Endothelial cell of umbilical vein (primary cell): ENCODE results near the gene KCNA3. TPM values are rescaled to one million over a fixed set of nuclear protein-coding genes. Genes with fewer than 3 reads are reported as not detected.

Experiments used
- BruUV-seq: library from RNA; stranded (reverse); fragments of 400-500 nt; replicated peaks from 2 replicates; lab custom pipeline; 2021; lab: Mats Ljungman, UMichigan
- CTCF ChIA-PET: fragments of 300-600, 350-600 bp; sonication (Branson Sonifier 250); formaldehyde crosslinking; loops from one replicate; lab custom pipeline; 2021; ENCODE audit warnings: antibody characterized with exemption, inconsistent platforms; lab: Charles Lee
- POLR2A ChIA-PET: fragments of 300-600, 350-600 bp; sonication (Branson Sonifier 250); formaldehyde crosslinking; loops from one replicate; lab custom pipeline; 2021; ENCODE audit warnings: antibody characterized with exemption, inconsistent platforms; lab: Charles Lee
- DNase-seq: peaks from one replicate; pipeline ENCODE4 v3.0.0-alpha.2; 2011; ENCODE audit warnings: low read depth, low spot score
- FAIRE-seq: peaks from 2 replicates; lab custom pipeline; 2011; peaks lifted over from hg19 to GRCh38; lab: Jason Lieb, UNC
- H2AFZ ChIP-seq: 2 replicates; pipeline ENCODE4 v1.6.0; 2012; ENCODE audit warnings: low read depth, low read length, control low read depth, inconsistent platforms
- H3K27ac ChIP-seq: 2 replicates; pipeline ENCODE4 v1.5.1; 2011; ENCODE audit warnings: low read depth, mild to moderate bottlenecking, control low read depth, low read length, moderate library complexity; ENCODE audit not compliant: insufficient read depth
- H3K27me3 ChIP-seq, 2 experiments: 2 replicates each; pipeline versions ENCODE4 v1.6.0 to v1.6.1; 2011; ENCODE audit warnings: low read length in 2 of 2, mixed read lengths in 1 of 2; ENCODE audit not compliant: control insufficient read depth in 2 of 2, insufficient read depth in 2 of 2
- H3K36me3 ChIP-seq, 2 experiments: 2 replicates in 1 of 2; 3 replicates in 1 of 2; pipeline ENCODE4 v1.5.1; 2011; ENCODE audit warnings: low read length in 2 of 2, mild to moderate bottlenecking in 1 of 2, moderate library complexity in 1 of 2; ENCODE audit not compliant: control insufficient read depth in 2 of 2, insufficient read depth in 2 of 2; ENCODE audit errors: extremely low read depth in 1 of 2
- H3K4me1 ChIP-seq: 3 replicates; pipeline ENCODE4 v1.5.1; 2011; ENCODE audit warnings: mild to moderate bottlenecking, low read length; ENCODE audit not compliant: control insufficient read depth, insufficient read depth; ENCODE audit errors: extremely low read depth
- H3K4me2 ChIP-seq: 2 replicates; pipeline ENCODE4 v1.6.1; 2011; ENCODE audit warnings: low read length, control low read depth, mixed read lengths; ENCODE audit not compliant: insufficient read depth
- H3K4me3 ChIP-seq, 3 experiments: fragments of 200-600 bp in 1 of 3; sonication (generic), shearing (Covaris generic) in 1 of 3; replicated peaks in 1 of 3; 2 replicates each; pipeline ENCODE4 v1.5.1; 2011 to 2016; ENCODE audit warnings: control low read depth in 3 of 3, low read length in 3 of 3, mild to moderate bottlenecking in 2 of 3, inconsistent platforms in 1 of 3, low read depth in 1 of 3, moderate library complexity in 1 of 3; ENCODE audit not compliant: insufficient read depth in 1 of 3
- H3K79me2 ChIP-seq: 2 replicates; pipeline ENCODE4 v1.6.0; 2012; ENCODE audit warnings: low read length, inconsistent platforms; ENCODE audit not compliant: control insufficient read depth, insufficient read depth
- H3K9ac ChIP-seq: replicated peaks from 2 replicates; pipeline ENCODE3; 2011; ENCODE audit warnings: low read length, control low read depth; ENCODE audit not compliant: insufficient read depth; ENCODE audit errors: extremely low read depth
- H3K9me1 ChIP-seq: replicated peaks from 3 replicates; pipeline ENCODE4 v1.6.0; 2011; ENCODE audit warnings: mild to moderate bottlenecking, low read length; ENCODE audit not compliant: control insufficient read depth, insufficient read depth; ENCODE audit errors: extremely low read depth
- H3K9me3 ChIP-seq: replicated peaks from 2 replicates; pipeline ENCODE4 v1.5.1; 2012; ENCODE audit warnings: low read length, inconsistent platforms; ENCODE audit not compliant: control insufficient read depth, insufficient read depth
- H4K20me1 ChIP-seq: replicated peaks from 2 replicates; pipeline ENCODE3; 2011; ENCODE audit warnings: mild to moderate bottlenecking, low read length; ENCODE audit not compliant: control insufficient read depth, insufficient read depth; ENCODE audit errors: extremely low read depth
- EZH2 ChIP-seq: IDR thresholded peaks from 2 replicates; pipeline ENCODE4 v1.6.1; 2012; ENCODE audit warnings: borderline replicate concordance, low read depth, mild to moderate bottlenecking, moderate library complexity, low read length, inconsistent platforms; ENCODE audit not compliant: severe bottlenecking
- FOS ChIP-seq: IDR thresholded peaks from 2 replicates; pipeline ENCODE4 v1.6.1; 2011; ENCODE audit warnings: mild to moderate bottlenecking, low read length, moderate library complexity, borderline replicate concordance; ENCODE audit not compliant: insufficient read depth
- GATA2 ChIP-seq: IDR thresholded peaks from 2 replicates; pipeline ENCODE4 v1.7.0; 2011; ENCODE audit warnings: low read depth, mild to moderate bottlenecking, moderate library complexity, mixed read lengths, low read length; ENCODE audit not compliant: insufficient read length, insufficient read depth
- JUN ChIP-seq: IDR thresholded peaks from 2 replicates; pipeline ENCODE4 v1.6.1; 2011; ENCODE audit warnings: borderline replicate concordance, low read depth; ENCODE audit not compliant: insufficient read length, insufficient read depth
- MYC ChIP-seq: IDR thresholded peaks from one replicate; pipeline ENCODE4 v1.6.1; 2011; ENCODE audit warnings: mild to moderate bottlenecking, low read depth, low read length
- POLR2A ChIP-seq: IDR thresholded peaks from 2 replicates; pipeline ENCODE4 v1.6.1; 2012; ENCODE audit warnings: low read depth, mild to moderate bottlenecking, control low read depth, low read length
- POLR2AphosphoS5 ChIP-seq: IDR thresholded peaks from 2 replicates; pipeline ENCODE4 v1.6.1; 2012; ENCODE audit warnings: low read depth, mild to moderate bottlenecking, control low read depth, low read length, moderate library complexity; ENCODE audit not compliant: insufficient read depth
- dilution Hi-C: fragments of 300-500 bp; cut with MboI; formaldehyde crosslinking; loops from one replicate; pipeline ENCODE4 v1.15.0; 2019; ENCODE audit warnings: low sequenced_read_pairs; ENCODE audit not compliant: extremely low pct_ligation_motif_present
- intact Hi-C: fragments of 100-400 bp; cut with micrococcal nuclease; formaldehyde crosslinking; loops from one replicate; pipeline ENCODE4 v1.10.0; 2022
- polyA plus RNA-seq, 4 experiments: library from polyadenylated mRNA; depleted of rRNA in 3 of 4; stranded (reverse) in 3 of 4; unstranded in 1 of 4; fragments of >200 nt; gene quantifications; 2 replicates each; pipeline versions ENCODE4 v1.2.1 to v1.2.3, GENCODE V29; 2011 to 2012; ENCODE audit warnings: missing spikeins in 1 of 4
- total RNA-seq: library from RNA; stranded (reverse); gene quantifications from 2 replicates; pipeline ENCODE4 v1.2.3, GENCODE V29; 2021
- TF ChIP-seq, protein P1 (sequence below): IDR thresholded peaks from 2 replicates; pipeline ENCODE4 v1.6.1; 2011; ENCODE audit not compliant: insufficient read depth, insufficient read length
- TF ChIP-seq, protein P2 (sequence below), 2 donors: IDR thresholded peaks; 1 replicate in 1 of 2; 2 replicates in 1 of 2; pipeline ENCODE4 v1.5.1; 2011; ENCODE audit warnings: low read length in 2 of 2, mild to moderate bottlenecking in 2 of 2, moderate library complexity in 2 of 2, control low read depth in 1 of 2, inconsistent platforms in 1 of 2, low read depth in 1 of 2; ENCODE audit not compliant: insufficient read depth in 1 of 2; ENCODE audit errors: extremely low read depth in 1 of 2

The KCNA3 gene
- total and polyA plus RNA-seq, 2 donors (not counting 3 experiments of a cell fraction or from before 2014, with no cell fraction given): not detected

DNA sequence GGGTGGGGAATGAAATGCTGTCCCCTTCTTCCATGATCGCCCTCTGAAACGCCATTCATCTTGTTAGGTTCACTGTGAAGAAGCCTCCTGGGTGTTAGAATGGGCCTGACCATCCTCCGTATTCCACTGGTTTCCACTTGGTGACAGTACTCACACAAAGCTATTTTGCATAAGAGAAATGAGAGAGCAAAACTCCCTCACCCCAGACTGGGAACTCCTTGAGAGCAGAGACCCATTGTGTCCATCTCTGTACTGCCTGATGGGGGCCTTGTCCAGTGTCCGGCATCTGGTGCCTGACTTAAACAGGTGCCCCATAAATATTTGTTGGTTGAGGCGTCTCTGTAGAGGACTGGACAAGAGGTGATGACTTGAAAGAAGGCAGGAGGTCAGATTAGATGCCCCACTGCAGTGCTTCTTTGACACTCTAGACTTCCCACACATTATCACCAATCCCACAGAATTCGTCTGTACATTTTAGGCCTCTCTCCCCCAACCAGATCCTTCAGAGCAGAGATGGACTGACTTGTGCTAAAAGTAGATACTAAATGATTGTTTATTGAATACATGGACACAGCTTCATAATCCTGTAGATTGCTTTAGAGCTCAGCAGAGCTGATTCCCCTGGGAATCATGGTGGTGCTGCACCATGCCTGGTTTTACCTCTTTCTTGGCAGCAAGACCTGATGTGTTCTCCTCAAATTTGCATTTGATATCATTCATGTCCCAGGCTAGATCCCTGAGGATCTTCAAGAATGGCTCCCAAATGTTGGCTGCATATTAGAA is 46.2 kb downstream of the KCNA3 start:
- H4K20me1 ChIP-seq: no peaks in the 10 kb centered on the region
- no peak overlapping the region for H3K27ac ChIP-seq
- TF ChIP-seq MYC: no peak
- no peak for TF ChIP-seq JUN
- no peak for TF ChIP-seq GATA2
- TF ChIP-seq, protein P1, sequence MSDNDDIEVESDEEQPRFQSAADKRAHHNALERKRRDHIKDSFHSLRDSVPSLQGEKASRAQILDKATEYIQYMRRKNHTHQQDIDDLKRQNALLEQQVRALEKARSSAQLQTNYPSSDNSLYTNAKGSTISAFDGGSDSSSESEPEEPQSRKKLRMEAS: no peak
- no peak for TF ChIP-seq POLR2AphosphoS5
- TF ChIP-seq POLR2A: no peak
- TF ChIP-seq EZH2: no peak
- no peak for TF ChIP-seq FOS
- TF ChIP-seq, protein P2, sequence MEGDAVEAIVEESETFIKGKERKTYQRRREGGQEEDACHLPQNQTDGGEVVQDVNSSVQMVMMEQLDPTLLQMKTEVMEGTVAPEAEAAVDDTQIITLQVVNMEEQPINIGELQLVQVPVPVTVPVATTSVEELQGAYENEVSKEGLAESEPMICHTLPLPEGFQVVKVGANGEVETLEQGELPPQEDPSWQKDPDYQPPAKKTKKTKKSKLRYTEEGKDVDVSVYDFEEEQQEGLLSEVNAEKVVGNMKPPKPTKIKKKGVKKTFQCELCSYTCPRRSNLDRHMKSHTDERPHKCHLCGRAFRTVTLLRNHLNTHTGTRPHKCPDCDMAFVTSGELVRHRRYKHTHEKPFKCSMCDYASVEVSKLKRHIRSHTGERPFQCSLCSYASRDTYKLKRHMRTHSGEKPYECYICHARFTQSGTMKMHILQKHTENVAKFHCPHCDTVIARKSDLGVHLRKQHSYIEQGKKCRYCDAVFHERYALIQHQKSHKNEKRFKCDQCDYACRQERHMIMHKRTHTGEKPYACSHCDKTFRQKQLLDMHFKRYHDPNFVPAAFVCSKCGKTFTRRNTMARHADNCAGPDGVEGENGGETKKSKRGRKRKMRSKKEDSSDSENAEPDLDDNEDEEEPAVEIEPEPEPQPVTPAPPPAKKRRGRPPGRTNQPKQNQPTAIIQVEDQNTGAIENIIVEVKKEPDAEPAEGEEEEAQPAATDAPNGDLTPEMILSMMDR (IDR thresholded peaks at IDR 0.05; ENCODE audit: extremely low read depth in 1 of 2, insufficient read depth in 1 of 2, low read depth in 1 of 2, low read length in 2 of 2): no peak
- no peak overlapping the region for H3K4me3 ChIP-seq
- H3K9ac ChIP-seq: no peak overlapping the region
- intact Hi-C loops: loop anchor here (10.0 kb wide), 1 partner anchor 366 kb away; no protein-coding TSS in a partner anchor
- no peaks in the 10 kb centered on the region for H3K36me3 ChIP-seq
- H3K4me1 ChIP-seq: no peaks in the 10 kb centered on the region
- no peaks in the 10 kb centered on the region for H3K79me2 ChIP-seq
- POLR2A ChIA-PET: no interaction called here
- no peak overlapping the region for H3K4me2 ChIP-seq
- H3K9me1 ChIP-seq: no peaks in the 10 kb centered on the region
- BruUV-seq: no TSS peak
- H3K9me3 ChIP-seq: no peaks in the 10 kb centered on the region
- dilution Hi-C loops: no loop called here
- no peak overlapping the region for H2AFZ ChIP-seq
- CTCF ChIA-PET: interaction anchor here (2.0 to 3.2 kb wide), 2 partner anchors 9 to 137 kb away, joined by 10 to 30 read pairs; no protein-coding TSS in a partner anchor
- FAIRE-seq: no peak
- peaks cover 0 to 2% of the 10 kb centered on the region in 2 experiments for H3K27me3 ChIP-seq
- no peak for DNase-seq
